Stimulated activated CD8-positive, alpha-beta memory T cell treated with anti-CD3 and anti-CD28 coated beads, Interleukin-4, amount 100 ng/mL, for 4 hours (primary cell): ENCODE results near the gene EIF4A2.
"Not testable (repeated sequence)": the region's sequence is repeated elsewhere in the genome, so short reads cannot be mapped to it uniquely, and the experiment has no call there.

Experiments
- DNase-seq, 2 donors: peaks; one replicate each; pipeline ENCODE4 v3.0.0-alpha.2; 2020; ENCODE audit warnings: low read depth in 2 of 2, low spot score in 1 of 2

Gene EIF4A2

GRCh38 chr3:186784820-186785494 is 1.6 kb downstream of the EIF4A2 start:
- DNase-seq = no peak

GRCh38 chr3:186785495-186786018 is 2.2 kb downstream of the EIF4A2 start:
- DNase-seq = no peak

- DNase-seq = no peak
These were observed 3.5 kb downstream of the EIF4A2 start for GRCh38 chr3:186786922-186787321.

- DNase-seq = no peak
These were observed 4.5 kb downstream of the EIF4A2 start for GRCh38 chr3:186787642-186788481.

GRCh38 chr3:186788482-186789370 is 5.3 kb downstream of the EIF4A2 start:
- DNase-seq = no peak

GRCh38 chr3:186789554-186790260 is 6.3 kb downstream of the EIF4A2 start:
- no peak for DNase-seq

- DNase-seq = no peak
These were observed 7.0 kb downstream of the EIF4A2 start for GRCh38 chr3:186790261-186790981.

- no peak for DNase-seq
These were observed 15.0 kb downstream of the EIF4A2 start for GRCh38 chr3:186798239-186798874.

- DNase-seq = no peak
These were observed 16.9 kb downstream of the EIF4A2 start for GRCh38 chr3:186800285-186800684.

GRCh38 chr3:186802701-186803100 is 19.3 kb downstream of the EIF4A2 start:
- DNase-seq = no peak

GRCh38 chr3:186803447-186803846 is 20.1 kb downstream of the EIF4A2 start:
- not testable (repeated sequence) for DNase-seq

GRCh38 chr3:186806089-186807055 is 23.0 kb downstream of the EIF4A2 start, which contains the start of gene RFC4:
Gene RFC4, minus strand, starts transcription at chr3:186806482. Its CDS starts 1,769 bp downstream, at chr3:186804713.
- DNase-seq = peak; percentile 70 to 74

GRCh38 chr3:186807231-186807630 is 23.9 kb downstream of the EIF4A2 start:
- DNase-seq = no peak

GRCh38 chr3:186810336-186810996 is 27.1 kb downstream of the EIF4A2 start:
- no peak for DNase-seq

- DNase-seq = not testable (repeated sequence)
These were observed 27.9 kb downstream of the EIF4A2 start for GRCh38 chr3:186811313-186811712.

GRCh38 chr3:186814100-186814499 is 30.7 kb downstream of the EIF4A2 start:
- DNase-seq = no peak

GRCh38 chr3:186815435-186815834 is 32.1 kb downstream of the EIF4A2 start:
- DNase-seq = no peak

- DNase-seq = no peak
These were observed 35.1 kb downstream of the EIF4A2 start for GRCh38 chr3:186818516-186818915.
